GM21529 (cell line): ENCODE data around the gene TDRD12.

Source experiments
- ATAC-seq: cut with Tn5 transposase; IDR thresholded peaks from one replicate; pipeline ENCODE4 v1.9.1; 2021; ENCODE audit not compliant: unreplicated experiment

The TDRD12 gene

DNA sequence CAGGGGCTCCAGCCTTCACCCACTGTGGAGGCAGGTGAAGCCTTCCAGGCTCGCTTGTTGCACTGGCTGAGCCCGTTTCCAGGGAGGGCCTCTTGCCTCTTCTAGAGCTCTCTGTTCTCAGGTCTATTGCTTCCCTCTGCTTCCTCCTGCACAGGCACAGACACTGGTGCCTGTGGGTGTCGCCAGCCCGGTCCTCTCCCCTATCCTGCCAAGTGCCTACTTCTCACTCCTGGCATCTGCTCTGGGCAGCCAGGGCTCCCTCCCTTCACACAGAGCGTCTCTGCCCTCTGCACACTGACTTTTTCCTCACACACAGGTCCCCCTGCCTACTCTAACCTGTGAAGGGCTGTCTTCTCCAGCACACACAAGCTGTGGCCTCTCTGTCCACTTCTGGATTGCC, 89.7 kb downstream of the TDRD12 start:
- no peak for ATAC-seq

DNA sequence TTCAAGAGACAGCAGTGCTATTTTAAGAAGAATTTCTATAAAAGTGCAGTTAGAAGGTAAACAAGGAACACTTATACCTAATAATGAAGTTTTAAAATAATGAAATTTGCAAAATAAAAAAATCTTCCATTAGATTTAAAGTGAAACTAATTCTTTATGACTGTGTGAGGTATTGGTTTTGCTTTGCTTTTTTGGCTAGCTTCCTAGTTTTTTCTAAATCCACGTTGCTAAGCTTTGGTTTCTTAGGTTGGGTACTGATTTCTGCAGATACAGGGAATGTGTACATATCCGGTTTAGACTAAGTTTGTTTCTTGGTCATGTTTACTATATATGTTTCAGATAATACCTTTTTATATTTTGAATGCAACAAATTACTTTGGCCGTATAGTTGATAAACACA, 90.2 kb downstream of the TDRD12 start:
- no peak for ATAC-seq

DNA sequence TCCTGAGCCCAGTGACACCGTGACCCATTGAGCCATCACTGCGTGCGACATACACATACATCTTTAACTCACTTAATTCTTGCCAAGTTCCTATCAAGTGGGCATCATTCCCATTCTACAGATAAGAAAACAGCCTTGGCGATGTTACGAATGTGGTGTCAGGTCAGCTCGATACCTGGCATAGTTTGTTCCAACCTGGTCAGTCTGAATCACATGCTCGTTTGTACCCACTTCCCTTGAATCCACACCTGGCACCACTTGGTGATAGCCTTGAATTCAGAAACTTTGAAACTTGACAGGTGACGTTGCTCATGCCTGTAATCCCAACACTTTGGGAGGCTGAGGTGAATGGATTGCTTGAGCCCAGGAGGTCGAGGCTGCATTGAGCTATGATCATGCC, 90.9 kb downstream of the TDRD12 start:
- no peak for ATAC-seq

DNA sequence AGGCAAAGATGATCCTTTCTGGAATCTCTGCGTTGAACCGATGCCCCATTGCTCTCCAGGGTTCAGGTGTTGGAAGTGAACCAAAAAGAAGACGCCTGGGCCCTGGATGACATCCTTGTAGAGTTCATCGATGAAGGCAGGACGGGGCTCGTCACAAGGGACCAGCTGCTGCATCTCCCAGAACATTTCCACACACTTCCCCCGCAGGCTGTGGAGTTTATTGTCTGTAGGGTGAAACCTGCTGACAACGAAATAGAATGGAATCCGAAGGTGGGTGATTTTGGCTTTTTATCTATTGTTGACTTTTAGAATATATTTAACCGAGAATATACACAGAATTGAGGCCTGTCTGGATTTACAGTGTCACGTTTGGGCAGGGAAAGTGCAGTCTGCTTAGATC, 91.6 kb downstream of the TDRD12 start:
- ATAC-seq, result no peak

DNA sequence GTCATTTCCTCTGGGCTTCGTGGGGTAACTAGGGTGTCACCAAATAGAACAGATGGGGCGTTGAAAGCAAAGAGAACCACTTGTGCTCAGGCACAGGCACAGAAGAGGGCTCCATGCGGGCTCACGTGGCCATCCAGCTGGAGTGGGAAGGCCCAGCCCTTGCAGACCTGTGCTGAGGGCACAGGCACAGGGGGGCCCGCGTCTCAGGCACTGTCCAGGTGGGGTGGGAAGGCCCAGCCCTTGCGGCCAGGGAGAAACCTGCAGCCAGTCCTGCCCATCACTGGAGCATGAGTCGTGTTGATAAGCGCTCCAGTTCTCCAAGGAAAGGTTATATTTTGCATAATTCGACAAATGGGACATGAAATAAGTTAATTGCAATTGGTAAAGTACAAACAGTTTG, 92.5 kb downstream of the TDRD12 start:
- ATAC-seq, result no peak

DNA sequence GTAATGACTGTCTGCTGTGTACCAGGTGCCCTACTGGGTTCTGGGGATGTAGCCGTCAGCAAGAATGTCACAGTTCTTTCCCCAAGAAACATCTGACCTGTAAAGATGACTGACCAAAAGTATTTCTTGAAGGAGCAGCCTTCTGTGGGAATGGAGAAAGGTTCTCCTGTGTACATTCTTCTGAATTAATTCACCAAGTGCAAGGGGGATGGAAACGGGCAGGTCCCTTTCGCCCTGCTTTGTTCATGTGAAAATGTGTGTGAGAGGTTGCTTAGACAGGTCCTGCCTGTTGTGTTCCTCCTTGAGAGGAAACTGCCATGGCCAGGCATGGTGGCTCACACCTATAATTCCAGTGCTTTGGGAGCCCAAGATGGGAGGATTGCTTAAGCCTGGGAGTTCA, 93.0 kb downstream of the TDRD12 start:
- ATAC-seq, result no peak

DNA sequence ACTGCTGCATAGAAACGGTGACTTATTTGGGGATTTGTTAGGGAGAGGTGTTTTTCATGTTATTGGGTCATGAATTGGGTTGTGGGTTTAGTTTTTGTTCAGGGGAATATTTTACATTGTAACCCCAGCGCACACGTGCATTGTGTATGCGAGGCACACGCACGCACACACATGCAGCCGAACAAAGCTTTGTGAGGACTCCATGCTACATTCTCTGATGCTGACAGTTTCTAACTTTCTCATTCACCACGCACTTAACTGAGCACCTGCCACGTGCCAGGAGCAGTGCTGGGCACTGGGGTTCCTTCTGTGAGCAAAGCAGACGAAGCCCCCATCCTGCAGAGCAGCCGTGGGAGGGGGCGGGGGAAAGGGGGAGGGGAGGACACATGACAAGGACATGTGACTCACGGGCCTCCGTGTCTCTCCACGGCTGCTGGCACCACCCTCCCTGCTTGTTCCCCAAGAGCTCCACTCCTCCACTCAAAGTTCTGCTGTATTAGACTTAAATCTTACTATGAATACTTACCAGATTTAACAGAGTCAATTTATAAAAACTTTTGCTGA, 94.4 kb downstream of the TDRD12 start:
- ATAC-seq, result no peak

DNA sequence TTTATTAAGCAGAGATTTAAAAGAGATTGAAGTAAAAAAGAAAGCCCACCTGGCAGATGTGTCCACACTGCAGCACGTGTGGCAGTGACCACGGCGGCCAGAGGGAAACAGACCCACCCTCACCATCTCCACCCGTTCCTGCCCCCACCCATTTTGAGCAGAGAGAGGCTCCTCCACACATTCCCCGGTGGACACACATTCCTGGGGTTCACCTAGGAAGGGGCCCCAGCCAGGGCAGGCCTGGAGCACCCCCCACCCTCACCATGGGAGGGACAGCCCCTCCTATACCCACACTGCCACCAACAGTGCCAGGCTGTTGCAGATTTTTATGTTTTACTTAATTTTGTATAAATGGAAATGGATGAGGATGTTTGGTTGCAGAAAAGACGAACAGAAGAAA, 95.1 kb downstream of the TDRD12 start:
- no peak for ATAC-seq

DNA sequence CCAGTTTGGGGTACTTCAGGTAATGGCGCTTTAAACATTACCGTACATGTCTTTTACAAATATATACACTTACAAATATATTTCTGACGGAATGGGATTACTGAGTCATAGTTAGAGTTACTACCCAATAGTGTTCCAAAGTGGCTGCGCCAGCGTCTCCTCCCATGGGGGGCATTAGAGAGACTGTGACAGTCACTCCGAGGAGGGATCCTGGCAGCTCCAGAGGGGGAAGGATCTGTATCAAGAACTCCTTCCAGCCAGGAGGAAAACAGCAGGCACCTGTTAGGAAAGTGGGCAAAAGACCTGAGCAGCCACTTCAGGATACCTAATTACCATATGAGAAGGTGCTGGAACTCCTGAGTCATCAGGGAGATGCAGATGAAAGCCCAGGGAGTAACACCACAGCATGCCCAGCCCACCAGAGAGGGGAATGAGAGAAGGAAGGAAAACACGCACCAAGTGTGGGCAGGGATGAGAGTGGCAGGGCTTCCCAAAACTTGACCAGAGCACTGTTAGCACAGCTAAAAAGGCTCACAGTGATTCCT, 97.1 kb downstream of the TDRD12 start:
- ATAC-seq, result no peak

DNA sequence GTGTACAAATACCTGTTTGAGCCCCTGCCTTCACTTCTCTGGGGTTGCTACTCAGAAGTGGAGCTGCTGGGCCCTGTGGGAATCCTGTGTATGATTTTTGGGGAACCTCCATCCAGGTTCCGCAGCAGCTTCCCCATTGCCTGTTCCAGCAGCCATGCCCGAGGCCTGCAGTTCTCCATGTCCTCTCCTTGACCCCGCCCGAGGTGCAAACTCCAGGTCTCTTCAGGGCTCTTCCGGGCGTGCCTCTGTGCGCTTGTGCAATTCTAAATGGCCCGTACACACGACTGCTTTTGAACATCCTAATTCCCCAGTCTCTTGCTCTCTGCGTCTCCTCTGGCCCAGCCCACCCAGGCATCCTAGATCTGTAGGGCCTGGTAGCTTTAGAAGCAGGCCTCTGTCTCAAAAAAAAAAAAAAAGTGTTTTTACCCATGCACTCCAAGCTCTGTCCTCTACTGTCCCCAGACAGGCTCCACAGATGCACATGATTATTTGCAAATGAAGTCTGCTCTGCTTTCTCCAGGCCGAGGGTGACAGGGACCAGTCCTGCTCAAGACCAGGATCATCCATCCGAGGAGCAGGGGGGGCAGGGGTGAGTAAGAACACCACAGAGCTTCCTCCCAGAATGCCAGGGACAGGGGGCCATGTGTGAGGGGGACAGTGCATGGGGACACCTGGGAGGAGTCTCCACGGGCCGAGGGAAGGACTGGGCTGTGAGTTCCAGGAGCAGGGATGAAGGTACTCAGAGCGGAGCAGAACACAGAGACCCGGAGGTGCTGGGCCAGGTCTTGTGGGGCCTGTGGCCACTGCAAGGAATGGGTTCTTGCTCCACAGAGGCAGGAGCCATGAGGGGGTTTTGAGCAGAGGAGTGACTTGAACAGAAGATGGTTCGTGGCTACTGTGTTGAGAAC, 98.3 kb downstream of the TDRD12 start:
- no peak for ATAC-seq

DNA sequence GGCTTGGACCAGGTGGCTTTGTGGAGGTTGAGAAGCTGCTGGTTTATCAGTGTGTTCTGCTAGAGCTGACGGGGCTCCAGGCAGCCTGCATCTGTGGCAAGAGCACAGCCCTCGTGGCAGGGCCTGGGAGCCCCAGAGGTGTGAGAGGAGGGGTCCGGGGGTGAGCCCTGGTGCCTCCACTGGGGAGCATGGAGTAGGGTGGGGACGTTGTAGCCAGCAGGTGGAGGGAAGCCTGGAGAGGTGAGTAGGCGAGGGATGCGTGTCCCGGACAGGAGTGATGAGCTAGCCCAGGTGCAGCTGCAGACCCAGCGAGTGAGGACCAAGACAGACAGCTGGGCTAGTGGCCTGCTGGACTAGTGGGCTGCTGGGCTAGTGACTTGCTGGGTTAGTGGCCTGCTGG, 99.0 kb downstream of the TDRD12 start:
- no peak for ATAC-seq

DNA sequence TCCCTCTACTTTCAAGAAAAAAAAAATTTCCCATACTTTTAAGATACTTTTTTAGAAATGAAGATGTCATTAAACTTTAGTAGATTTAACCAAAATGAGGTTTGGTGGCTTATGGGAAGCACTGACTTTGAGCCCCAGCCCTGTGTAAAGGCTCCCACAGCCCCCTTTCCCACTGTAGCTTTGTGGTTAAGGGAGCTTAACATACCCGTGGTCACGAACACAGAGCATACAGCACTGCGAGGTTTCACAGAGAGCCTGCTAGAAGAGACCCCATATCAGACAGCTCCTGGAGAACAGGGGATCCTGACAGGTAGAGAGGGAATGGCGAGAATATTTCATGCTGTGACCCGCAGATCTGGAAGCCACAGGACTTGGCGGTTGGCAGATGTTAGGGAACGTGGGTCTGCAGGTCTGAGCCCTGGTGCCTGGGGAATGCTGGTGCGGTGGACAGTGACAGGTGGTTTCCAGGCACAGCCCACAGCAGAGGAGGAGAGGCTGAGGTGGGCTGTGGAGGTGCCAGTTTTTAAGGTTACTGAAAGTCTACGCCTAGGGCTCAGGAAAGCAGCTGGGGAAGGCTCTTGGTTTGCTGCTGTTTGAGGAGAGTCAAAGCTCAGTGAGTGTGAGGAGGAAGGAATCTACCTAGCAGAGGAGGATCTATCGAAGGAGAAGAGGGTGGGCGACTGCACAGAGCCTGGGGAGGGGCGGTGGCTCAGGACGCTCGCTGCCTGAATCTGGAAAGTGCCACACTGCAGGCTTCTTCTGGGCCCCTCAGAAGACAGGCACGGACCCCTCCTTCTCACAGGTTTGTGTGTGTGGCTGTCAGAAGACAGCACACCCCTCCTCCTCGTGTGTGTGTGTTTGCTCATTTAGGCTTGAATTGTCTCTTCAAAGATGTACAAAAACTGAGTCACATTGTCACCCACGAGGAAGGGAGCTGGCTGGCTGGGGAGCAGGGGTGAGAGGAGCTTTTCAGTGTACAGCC, 100.1 kb downstream of the TDRD12 start:
- ATAC-seq, result no peak

DNA sequence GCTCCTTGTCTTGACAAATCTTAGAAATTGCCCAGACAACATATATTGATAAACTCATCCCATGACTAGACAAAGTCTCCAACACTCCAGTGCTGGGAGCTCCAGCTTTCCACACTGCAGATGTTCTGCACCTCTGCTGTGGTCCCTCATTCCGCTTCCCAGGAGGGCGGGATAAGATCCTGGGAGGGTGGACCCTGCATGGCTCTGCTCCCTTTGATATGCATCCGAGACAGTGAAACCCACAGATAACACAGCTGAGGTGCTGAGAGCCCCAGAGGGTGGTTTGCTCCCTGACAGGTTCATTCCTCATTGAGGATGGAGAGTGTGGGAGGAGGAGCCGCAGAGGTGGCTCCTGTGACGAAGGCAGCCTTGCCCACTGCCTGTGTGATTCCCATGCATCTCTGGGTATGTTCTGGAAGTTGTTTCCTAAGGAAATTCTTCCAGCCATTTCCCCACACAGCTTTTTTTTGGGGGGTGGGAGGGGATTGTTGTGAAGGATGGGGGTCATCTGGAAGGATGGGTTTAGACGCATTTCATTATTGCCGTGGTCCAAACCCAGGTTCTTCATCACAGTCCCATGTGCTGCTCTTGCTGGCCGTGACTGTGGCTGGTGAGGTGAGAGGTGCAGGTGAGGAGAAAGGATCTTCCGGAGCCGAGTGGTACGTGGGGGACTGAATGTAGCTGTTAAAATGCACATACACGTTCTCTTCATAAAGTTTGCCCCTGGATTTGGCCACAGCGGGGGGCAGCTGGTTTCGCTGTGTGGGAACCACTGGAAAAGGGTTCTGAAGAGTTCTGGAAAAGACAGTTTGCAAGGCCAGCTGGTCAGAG, 103.6 kb downstream of the TDRD12 start:
- no peak for ATAC-seq

DNA sequence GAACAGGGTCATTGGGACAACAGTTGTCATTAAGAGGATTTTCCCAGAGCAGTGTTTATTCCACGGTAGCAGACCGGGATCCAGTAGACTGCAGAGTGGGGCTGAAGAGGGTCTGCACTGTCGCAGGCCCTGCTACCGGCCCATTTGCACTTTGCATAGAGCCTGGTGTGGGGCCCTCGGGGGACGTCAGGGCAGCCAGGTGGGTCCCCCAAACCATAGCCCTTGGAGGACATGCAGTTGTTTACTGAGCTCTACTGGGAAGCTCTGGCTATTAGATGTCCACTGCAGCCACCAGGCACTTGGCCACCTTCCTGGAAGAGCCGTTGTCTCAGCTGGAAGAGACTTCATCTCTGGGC, 104.2 kb downstream of the TDRD12 start:
- no peak for ATAC-seq

DNA sequence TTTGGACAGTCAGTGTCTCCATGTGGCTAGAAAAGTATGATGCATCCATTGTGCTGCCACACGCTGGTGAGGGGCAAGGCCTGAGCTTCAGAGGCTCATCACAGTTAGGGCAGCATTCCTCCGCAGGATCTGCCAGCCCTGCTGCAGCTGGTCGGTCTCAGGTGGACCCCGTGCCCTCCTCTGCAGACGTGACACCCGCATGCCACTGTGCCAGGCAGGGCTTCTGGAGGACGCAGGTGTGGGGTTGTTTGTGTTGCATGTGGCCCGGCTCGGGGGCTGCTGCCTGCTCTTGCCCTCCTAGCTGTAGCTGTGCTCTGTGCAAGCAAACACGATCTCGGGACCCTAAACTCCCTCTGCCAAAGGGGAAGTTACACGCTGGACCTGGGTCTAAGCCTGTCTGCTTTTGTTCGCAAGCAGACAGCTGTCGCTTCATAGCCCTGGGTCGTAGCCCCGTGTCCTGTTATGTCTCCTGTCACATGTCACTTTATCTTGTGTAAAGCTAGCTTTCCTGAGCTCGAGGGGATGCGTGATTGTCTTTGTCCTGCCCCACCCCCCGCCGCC, 104.7 kb downstream of the TDRD12 start:
- no peak for ATAC-seq

DNA sequence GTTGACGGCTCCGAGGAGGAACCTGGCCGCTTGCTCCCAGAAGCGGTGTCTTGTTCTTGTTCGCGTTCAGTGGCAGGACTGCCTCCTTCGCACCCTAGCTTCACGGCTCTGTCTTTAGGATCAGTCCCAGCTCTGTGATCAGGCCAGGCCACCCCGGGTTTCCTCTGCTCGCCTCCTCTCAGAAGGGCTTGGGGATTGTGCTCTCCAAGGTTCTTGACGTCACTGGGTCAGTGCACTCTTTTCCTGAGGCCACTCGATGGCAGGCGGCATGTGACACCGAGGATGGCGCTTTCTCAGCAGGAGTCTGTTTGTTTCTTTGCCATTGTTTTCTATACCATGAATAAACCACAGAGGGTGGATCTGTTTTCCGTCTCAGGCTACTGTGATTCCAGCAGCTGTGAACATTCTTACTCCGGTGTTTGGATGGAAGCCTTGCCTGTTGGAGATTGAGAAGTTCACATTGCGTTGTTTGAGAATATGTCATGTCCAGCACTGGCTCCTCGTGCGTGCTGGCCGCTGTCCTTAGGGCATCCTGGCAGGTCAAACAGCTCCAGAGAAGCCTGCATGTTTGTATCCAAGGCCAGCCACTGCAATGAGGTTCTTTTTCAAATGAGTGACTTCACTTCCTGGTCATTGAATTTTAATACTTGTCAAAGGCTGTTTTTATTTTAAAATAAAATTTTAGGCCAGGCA, 105.5 kb downstream of the TDRD12 start:
- ATAC-seq, result no peak

DNA sequence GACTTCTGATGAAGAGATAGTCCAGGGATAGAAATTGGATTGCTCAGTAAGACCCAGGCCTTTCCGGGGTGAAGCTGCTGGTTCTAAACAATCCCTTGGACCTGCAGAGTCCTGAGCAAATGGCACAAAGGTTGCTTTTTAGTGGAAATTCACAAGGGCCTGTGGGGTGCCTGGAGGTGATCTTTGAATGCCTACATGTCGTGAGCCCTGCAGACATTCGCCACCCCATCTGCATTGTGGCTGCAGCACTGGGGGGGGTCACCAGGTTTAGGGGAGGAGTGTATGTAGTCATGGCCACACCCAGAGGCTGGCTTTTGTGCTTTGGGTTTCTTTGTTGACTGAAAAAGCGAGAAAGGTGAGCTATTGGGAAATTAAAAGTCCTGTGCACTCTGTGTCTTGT, 108.6 kb downstream of the TDRD12 start:
- no peak for ATAC-seq

DNA sequence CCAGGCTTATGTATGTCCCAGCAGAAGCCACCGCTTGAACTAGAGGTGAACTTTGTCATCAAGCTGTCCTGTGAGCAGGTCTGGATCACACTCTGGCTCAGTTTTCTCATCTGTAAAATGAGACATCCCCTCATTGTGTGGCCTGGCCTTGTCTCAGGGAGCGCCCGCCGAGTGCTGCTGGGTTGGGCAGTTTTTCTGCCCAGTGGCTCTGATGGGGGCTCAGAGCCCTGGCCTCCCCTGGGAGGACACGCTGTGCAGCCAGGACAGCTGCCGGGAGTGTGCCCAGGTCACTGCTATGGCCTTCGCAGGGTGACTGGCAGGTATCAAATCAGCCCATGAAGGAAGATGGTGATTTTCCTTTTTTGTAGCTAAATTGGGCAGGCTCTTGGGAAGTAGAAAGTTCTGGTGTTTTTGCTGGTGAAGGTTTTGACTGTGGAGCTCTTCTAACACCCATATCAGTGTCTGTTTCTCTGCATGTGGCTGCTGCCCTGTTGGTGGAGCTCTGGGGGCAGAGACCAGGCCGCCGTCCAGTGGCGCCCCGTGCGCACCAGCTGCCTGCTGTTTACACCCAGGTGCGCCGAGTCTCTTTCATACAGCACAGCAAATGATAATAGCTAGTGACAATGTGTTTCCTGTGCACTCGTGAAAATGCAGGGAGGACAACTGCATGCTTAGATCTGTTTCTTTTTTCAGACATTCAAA, 109.2 kb downstream of the TDRD12 start:
- ATAC-seq, result no peak

DNA sequence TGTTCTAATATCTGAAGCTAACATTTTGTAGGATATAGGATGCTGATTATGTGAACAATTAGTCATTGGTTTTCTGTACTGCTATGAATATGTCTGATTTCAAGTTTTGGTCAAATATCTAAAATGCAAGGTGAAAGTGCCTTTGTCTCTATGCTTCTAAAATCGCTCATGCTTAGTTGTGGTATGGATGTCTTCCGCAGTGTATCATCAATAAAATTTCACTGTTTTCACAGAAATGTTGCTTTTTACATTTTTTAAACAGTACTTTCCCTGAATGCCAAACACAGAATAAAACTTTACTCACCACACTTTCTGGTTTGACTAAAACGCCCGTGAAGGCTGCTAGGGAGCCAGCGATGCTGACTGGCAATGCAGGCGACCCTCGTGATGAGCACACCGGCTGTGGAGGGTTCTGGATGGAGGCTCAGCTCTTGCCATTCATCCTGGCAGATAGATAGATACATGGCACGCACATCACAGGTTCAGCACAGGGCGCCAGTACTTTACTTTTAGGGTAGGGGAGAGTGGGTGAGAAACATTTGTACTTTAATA, 109.9 kb downstream of the TDRD12 start:
- no peak for ATAC-seq
